Measurements from ENCODE around the gene AVP.

The AVP gene

GRCh38 chr20:3040086-3040485, 44.4 kb downstream of the AVP start:
- no peak for TF ChIP-seq CTCF (IDR thresholded peaks at IDR 0.05; ENCODE audit: low read depth, low read length)
- in situ Hi-C loops (cut with HindIII; ENCODE audit: low sequenced_read_pairs): no loop called here

GRCh38 chr20:3039426-3039825, 45.1 kb downstream of the AVP start:
- no peak for DNase-seq (ENCODE audit: low read depth, low spot score)
- in situ Hi-C loops (cut with HindIII; ENCODE audit: low sequenced_read_pairs): no loop called here
- no peak overlapping the region for H3K4me3 ChIP-seq (ENCODE audit: low read depth, low read length)
- no peak for TF ChIP-seq CTCF (IDR thresholded peaks at IDR 0.05; ENCODE audit: low read depth, low read length)

More at GRCh38 chr20:3040086-3040485, 44.4 kb downstream of the AVP start:
- no peak for DNase-seq (ENCODE audit: low read depth, low spot score)
- H3K4me3 ChIP-seq (ENCODE audit: low read depth, low read length): no peak overlapping the region

- TF ChIP-seq CTCF (IDR thresholded peaks at IDR 0.05; ENCODE audit: low read depth, low read length): no peak
- no peak for DNase-seq (ENCODE audit: low read depth, low spot score)
- in situ Hi-C loops (cut with HindIII; ENCODE audit: low sequenced_read_pairs): no loop called here
- no peak overlapping the region for H3K4me3 ChIP-seq (ENCODE audit: low read depth, low read length)
Observed at GRCh38 chr20:3038454-3038853, 46.1 kb downstream of the AVP start.

GRCh38 chr20:3037654-3038053, 46.9 kb downstream of the AVP start:
- in situ Hi-C loops (cut with HindIII; ENCODE audit: low sequenced_read_pairs): no loop called here
- no peak for TF ChIP-seq CTCF (IDR thresholded peaks at IDR 0.05; ENCODE audit: low read depth, low read length)
- no peak for DNase-seq (ENCODE audit: low read depth, low spot score)
- no peak overlapping the region for H3K4me3 ChIP-seq (ENCODE audit: low read depth, low read length)

GRCh38 chr20:3032624-3033023, 51.9 kb downstream of the AVP start:
- H3K4me3 ChIP-seq (ENCODE audit: low read depth, low read length): no peak overlapping the region
- in situ Hi-C loops (cut with HindIII; ENCODE audit: low sequenced_read_pairs): no loop called here
- no peak for TF ChIP-seq CTCF (IDR thresholded peaks at IDR 0.05; ENCODE audit: low read depth, low read length)
- DNase-seq (ENCODE audit: low read depth, low spot score): no peak

Measured in astrocyte of the spinal cord (primary cell).